Adrenal gland (tissue), 12 donors: ENCODE results near the gene TTC33. TPM values are rescaled to one million over a fixed set of nuclear protein-coding genes. Genes with fewer than 3 reads are reported as not detected.

Experiments used
- DNase-seq, 7 donors: peaks; one replicate each; pipeline ENCODE4 v3.0.0-alpha.2; 2019 to 2020
- H3K27ac ChIP-seq, 5 donors: fragments of 200-600 bp; sonication (generic) in 4 of 5; 1 replicate in 3 of 5; 2 replicates in 2 of 5; pipeline versions ENCODE4 v1.5.1 to v1.8.0; 2016 to 2020; ENCODE audit warnings: mild to moderate bottlenecking in 1 of 5
- H3K27me3 ChIP-seq: fragments of 200-600 bp; 2 replicates; pipeline ENCODE4 v1.8.0; 2021
- H3K36me3 ChIP-seq, 2 donors: fragments of 200-600 bp; replicated peaks in 1 of 2; 1 replicate in 1 of 2; 2 replicates in 1 of 2; pipeline versions ENCODE4 v1.5.1 to v1.8.0; 2018 to 2022
- H3K4me1 ChIP-seq, 2 donors: fragments of 200-600 bp; replicated peaks in 1 of 2; 1 replicate in 1 of 2; 2 replicates in 1 of 2; pipeline versions ENCODE4 v1.5.1 to v1.8.0; 2018 to 2021
- H3K4me3 ChIP-seq, 4 donors: fragments of 200-600 bp; sonication (generic) in 3 of 4; one replicate each; pipeline ENCODE4 v1.5.1; 2016 to 2018
- H3K9me3 ChIP-seq, 3 donors: fragments of 200-600 bp; sonication (generic) in 1 of 3; replicated peaks in 1 of 3; 1 replicate in 2 of 3; 2 replicates in 1 of 3; pipeline versions ENCODE4 v1.5.1 to v1.8.0; 2016 to 2021
- POLR2A ChIP-seq, 2 donors: fragments of 450-650 bp; IDR thresholded peaks; one replicate each; pipeline ENCODE4 v1.6.1; 2017; ENCODE audit warnings: antibody characterized with exemption in 2 of 2, mild to moderate bottlenecking in 2 of 2, moderate library complexity in 1 of 2
- WGBS, 4 donors: extraction: QIAGEN DNeasy Blood & Tissue Kit in 2 of 4; methylation state at CpG; one replicate each; pipeline versions ENCODE4 v1.1.5 to v1.1.7; 2013 to 2017; 5-methylcytosine and 5-hydroxymethylcytosine counted together
- intact Hi-C, 2 donors: fragments of 100-400 bp; cut with DNase I; formaldehyde crosslinking; loops; one replicate each; pipeline versions ENCODE4 v1.14.1 to v1.15.0; 2022 to 2023
- polyA plus RNA-seq, 3 donors: library from polyadenylated mRNA; stranded (reverse); fragments of 200-250 nt in 2 of 3; fragments of 350-450 nt in 1 of 3; fragmentation: Illumina TruSeq in 1 of 3; extraction: RNeasy Lipid Tissue Mini Kit (QIAGEN cat#74804) in 1 of 3; gene quantifications; one replicate each; pipeline ENCODE4 v1.2.3, GENCODE V29; 2013 to 2014
- total RNA-seq, 9 donors: library from RNA; depleted of rRNA in 4 of 9; stranded (reverse); fragments of >200 nt in 4 of 9; fragments of 120-200 nt in 1 of 9; fragmentation: NEBNext Ultra II Directional in 1 of 9; extraction: Animal tissue kit (Norgen Biotek cat#: 25700) in 1 of 9; gene quantifications; one replicate each; pipeline versions ENCODE4 v1.1.0 to v1.2.4, GENCODE V29; 2013 to 2023
- TF ChIP-seq, protein P1 (sequence below), 6 experiments: fragments of 450-650 bp in 4 of 6; fragments of 200-600 bp in 2 of 6; sonication (generic) in 1 of 6; IDR thresholded peaks; 1 replicate in 5 of 6; 2 replicates in 1 of 6; pipeline versions ENCODE4 v1.5.1 to v1.8.0; 2016 to 2021; ENCODE audit warnings: antibody characterized with exemption in 6 of 6, mild to moderate bottlenecking in 2 of 6, moderate library complexity in 1 of 6
- donor health status: healthy with polysubstance abuse.
- donor health status: Bipolar disorder and iron deficiency.
- donor health status: DM: yes; HTN: yes; CAD: no.
- donor health status: DM: no; HTN: no; CAD: no.
- donor health status: DM: no; HTN: no; CAD: no.
- donor health status: DM: yes; HTN: yes; CAD: no.

The TTC33 gene
- total and polyA plus RNA-seq, 12 donors: 5.8 to 33.5 (median 15.3) TPM

DNA sequence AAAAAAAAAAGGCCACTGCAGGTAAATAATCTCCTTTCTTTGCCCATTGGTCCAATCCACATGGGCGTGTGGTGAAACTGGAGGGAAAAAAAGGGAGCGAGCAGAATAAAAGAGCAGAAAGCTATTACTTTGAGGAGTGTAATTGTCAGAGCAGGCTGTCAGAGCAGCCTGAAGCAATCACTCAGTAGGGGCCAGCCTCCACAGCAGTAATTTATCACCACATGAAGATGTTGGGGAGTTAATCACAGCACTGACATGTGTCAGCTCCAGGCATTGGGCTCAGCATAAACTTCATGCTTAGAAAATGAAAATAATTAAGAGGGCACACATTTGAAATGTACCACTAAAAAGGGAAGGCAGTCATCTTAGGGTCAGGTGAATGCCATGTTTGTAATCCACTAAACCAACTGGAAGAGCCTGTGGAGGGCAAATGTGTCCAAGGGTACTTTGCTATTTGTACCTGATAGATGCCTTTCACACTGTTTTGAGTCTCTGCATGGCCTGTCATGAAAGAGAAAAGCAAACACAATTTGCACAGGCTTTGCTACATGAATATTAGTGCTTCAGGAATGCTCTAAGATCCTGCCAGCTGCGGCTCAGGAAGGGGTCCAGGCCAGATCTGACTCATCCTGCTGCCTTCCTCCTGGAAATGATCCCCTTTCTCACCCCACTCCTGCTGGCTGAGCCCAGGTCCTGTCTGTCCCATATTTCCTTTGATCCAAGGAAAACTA, 79.0 kb downstream of the TTC33 start:
- DNase-seq: peak in 1 of 7 donors; percentile 27
- Histone ChIP-seq H3K36me3 (no peaks in the 10 kb centered on the region), H3K4me1 (peaks cover 0 to 15% of the 10 kb centered on the region in 2 donors), H3K27me3 (no peaks in the 10 kb centered on the region), H3K27ac (peak overlapping the region in 2 of 5 donors; percentile 21 to 46), H3K9me3 (no peaks in the 10 kb centered on the region), H3K4me3 (peak overlapping the region in 1 of 4 donors; percentile 10)
- intact Hi-C loops: no loop called here
- TF ChIP-seq POLR2A (IDR thresholded peaks at IDR 0.05): no peak
- 59 to 72% (median 68%) methylated on average over 3 of the region's 3 CpGs for WGBS, 4 donors

DNA sequence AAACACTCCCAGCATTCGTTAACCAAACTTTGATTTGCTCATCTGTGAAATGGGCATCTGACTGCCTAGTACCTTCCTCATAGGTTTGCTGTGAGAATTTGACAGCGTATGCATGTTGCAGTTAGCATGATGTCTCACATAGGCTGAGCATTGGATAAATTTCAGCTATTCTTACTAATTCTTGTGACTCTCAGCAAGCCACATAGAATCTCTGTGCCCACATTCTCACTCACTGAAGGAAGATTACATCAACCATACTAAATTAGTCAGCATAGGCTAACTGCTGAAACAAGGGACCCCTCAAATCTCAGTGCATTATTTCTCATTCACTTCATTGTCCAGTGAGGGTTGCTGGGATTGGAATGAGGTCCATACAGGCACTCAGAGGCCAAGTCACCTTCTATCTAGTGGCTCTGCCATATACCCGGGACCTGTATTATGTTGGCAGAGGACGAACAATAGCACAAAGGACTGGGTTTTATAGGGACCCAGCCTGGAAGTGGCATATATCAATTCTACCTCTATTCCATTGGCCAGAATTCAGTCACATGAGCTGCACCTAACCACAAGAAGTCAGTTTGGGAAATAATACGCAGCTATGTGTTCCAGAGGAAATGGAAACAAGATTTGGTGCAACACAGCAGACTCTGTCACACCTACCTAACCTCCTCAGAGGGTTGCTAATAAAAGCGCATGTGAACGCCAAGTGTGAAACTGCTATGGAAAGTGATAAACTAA, 80.2 kb downstream of the TTC33 start:
- WGBS, 4 donors: 72 to 84% (median 77%) methylated on average over 7 of the region's 7 CpGs
- Histone ChIP-seq H3K4me1 (peaks cover 0 to 19% of the 10 kb centered on the region in 2 donors), H3K27ac (no peak overlapping the region), H3K9me3 (no peaks in the 10 kb centered on the region), H3K36me3 (no peaks in the 10 kb centered on the region), H3K27me3 (no peaks in the 10 kb centered on the region), H3K4me3 (no peak overlapping the region)
- no peak for DNase-seq
- TF ChIP-seq, protein P1, sequence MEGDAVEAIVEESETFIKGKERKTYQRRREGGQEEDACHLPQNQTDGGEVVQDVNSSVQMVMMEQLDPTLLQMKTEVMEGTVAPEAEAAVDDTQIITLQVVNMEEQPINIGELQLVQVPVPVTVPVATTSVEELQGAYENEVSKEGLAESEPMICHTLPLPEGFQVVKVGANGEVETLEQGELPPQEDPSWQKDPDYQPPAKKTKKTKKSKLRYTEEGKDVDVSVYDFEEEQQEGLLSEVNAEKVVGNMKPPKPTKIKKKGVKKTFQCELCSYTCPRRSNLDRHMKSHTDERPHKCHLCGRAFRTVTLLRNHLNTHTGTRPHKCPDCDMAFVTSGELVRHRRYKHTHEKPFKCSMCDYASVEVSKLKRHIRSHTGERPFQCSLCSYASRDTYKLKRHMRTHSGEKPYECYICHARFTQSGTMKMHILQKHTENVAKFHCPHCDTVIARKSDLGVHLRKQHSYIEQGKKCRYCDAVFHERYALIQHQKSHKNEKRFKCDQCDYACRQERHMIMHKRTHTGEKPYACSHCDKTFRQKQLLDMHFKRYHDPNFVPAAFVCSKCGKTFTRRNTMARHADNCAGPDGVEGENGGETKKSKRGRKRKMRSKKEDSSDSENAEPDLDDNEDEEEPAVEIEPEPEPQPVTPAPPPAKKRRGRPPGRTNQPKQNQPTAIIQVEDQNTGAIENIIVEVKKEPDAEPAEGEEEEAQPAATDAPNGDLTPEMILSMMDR (IDR thresholded peaks at IDR 0.05): no peak
- TF ChIP-seq POLR2A (IDR thresholded peaks at IDR 0.05): no peak
- intact Hi-C loops: no loop called here

DNA sequence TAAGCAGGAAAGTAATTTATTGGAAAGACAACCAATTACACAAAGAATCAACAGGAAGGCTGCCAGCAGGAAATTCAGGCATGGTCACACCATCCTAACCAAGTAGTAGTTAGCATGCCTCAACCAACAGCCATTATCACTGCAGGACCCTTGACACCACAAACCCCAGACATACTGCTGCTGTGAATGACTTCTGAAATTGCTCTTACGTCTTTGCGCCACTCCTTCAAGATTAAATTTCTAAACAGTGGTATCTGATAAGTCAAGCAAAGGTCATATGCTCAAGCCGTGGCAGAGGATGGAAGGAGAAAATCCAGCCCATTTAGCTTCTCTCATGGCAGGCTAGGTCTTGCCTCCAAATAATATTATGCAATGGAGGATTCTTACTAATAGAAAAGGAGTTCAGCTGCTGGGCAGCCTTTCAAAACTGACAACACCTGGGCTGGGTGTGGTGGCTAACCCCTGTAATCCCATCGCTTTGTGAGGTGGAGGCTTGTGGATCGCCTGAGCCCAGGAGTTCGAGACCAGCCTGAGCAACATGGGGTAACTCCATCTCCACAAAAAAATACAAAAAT, 81.0 kb downstream of the TTC33 start:
- Histone ChIP-seq H3K9me3 (no peaks in the 10 kb centered on the region), H3K36me3 (no peaks in the 10 kb centered on the region), H3K27ac (no peak overlapping the region), H3K4me1 (peaks cover 0 to 16% of the 10 kb centered on the region in 2 donors), H3K4me3 (no peak overlapping the region), H3K27me3 (no peaks in the 10 kb centered on the region)
- intact Hi-C loops: no loop called here
- TF ChIP-seq, protein P1 (IDR thresholded peaks at IDR 0.05): no peak
- TF ChIP-seq POLR2A (IDR thresholded peaks at IDR 0.05): no peak
- 84 to 91% (median 87%) methylated on average over 6 of the region's 6 CpGs for WGBS, 4 donors
- DNase-seq: no peak

DNA sequence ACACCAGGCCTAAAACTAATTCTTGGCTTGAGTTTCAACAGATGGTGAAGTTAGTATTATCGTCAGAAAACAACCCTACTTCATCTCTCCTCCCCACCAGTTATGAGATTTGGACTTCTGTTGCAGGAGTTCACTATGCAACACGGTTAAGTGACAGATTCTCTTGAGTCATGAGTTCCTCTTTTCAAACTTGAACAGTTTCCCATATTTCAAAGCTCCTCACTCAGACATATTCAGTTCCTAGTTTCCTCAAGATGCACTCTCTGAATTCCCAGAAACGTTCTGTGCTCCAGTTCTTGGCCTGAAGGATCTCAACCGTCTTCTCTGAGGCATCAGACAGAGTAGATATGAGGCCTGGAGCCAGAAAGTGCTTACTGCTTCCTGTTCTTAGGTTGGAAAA, 83.3 kb downstream of the TTC33 start:
- TF ChIP-seq, protein P1 (IDR thresholded peaks at IDR 0.05): no peak
- TF ChIP-seq POLR2A (IDR thresholded peaks at IDR 0.05): no peak
- H3K4me3 ChIP-seq: no peak overlapping the region
- intact Hi-C loops: no loop called here
- H3K27ac ChIP-seq: peak overlapping the region in 1 of 5 donors; percentile 37
- H3K36me3 ChIP-seq: no peaks in the 10 kb centered on the region
- WGBS, 4 donors: 34 to 47% (median 39%) methylated on average over 4 of the region's 4 CpGs
- no peaks in the 10 kb centered on the region for H3K9me3 ChIP-seq
- no peaks in the 10 kb centered on the region for H3K27me3 ChIP-seq
- peaks cover 0 to 16% of the 10 kb centered on the region in 2 donors for H3K4me1 ChIP-seq
- peak in 1 of 7 donors; percentile 19 for DNase-seq
